NB4 (cell line): ENCODE data around the gene KRT12.

Source experiments
- DNase-seq: peaks from one replicate; pipeline ENCODE4 v3.0.0; 2010; ENCODE audit warnings: low read depth
- H3K4me3 ChIP-seq: one replicate; pipeline ENCODE4 v1.5.1; 2011; ENCODE audit warnings: mild to moderate bottlenecking, low read depth, low read length, moderate library complexity
- CTCF ChIP-seq: IDR thresholded peaks from one replicate; pipeline ENCODE4 v1.5.1; 2012; ENCODE audit warnings: low read depth, low read length
- MYC ChIP-seq: IDR thresholded peaks from 2 replicates; pipeline ENCODE4 v1.6.1; 2011; ENCODE audit warnings: low read depth, low read length
- POLR2A ChIP-seq: IDR thresholded peaks from 2 replicates; pipeline ENCODE4 v1.6.1; 2011; ENCODE audit warnings: mild to moderate bottlenecking; ENCODE audit not compliant: insufficient read length; ENCODE audit errors: extremely low read depth
- TF ChIP-seq, protein P1 (sequence below): IDR thresholded peaks from 2 replicates; pipeline ENCODE4 v1.6.1; 2011; ENCODE audit warnings: low read depth, low read length

KRT12 gene

DNA sequence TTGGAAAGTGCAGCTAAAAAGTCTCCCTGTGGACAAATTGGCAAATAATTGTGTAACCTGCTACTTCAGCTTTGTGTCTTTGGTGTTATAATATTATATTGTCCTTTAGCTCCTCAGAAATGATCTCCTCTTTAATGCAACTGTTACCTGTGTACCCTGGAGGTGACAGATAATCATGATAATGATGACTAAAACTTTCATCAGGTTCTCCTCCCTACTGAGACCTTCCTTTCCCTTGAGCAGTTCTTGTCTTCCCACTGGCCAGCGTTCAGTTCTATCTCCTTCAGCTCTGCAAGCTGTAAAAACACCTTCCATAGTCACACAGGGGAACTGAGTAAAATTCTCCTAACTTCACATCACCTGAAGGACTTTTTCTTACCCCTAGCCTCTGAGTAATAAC is 14.7 kb downstream of the KRT12 start:
- DNase-seq: no peak
- TF ChIP-seq MYC (no peak), POLR2A (no peak), CTCF (no peak)
- TF ChIP-seq, protein P1, sequence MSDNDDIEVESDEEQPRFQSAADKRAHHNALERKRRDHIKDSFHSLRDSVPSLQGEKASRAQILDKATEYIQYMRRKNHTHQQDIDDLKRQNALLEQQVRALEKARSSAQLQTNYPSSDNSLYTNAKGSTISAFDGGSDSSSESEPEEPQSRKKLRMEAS: no peak
- H3K4me3 ChIP-seq: no peak overlapping the region

- no peak for TF ChIP-seq MYC
- no peak for TF ChIP-seq CTCF
- no peak for TF ChIP-seq POLR2A
- TF ChIP-seq, protein P1: no peak
- H3K4me3 ChIP-seq: no peak overlapping the region
- no peak for DNase-seq
These were observed 16.6 kb downstream of the KRT12 start for GRCh38 chr17:40850293-40850972.

DNA sequence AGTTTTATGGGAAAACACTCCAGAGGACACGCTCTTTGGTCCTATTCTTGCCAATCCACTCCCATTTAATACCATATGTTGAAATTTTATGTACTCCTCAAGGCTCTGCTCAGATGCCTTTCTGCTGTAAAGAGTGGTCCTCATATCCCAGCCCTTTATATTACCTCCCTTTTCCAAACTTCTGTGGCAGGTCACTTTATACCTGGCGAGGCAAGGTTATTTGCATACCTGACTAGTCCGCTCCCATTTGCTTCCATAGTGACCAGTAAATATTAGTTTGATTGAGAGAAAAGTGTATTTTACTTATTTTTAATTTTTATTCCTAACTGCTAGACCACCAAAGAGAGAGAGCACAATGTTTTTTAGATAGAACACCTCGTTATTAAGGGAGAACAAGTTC is 17.3 kb downstream of the KRT12 start:
- no peak overlapping the region for H3K4me3 ChIP-seq
- TF ChIP-seq, protein P1: no peak
- TF ChIP-seq MYC: no peak
- no peak for TF ChIP-seq CTCF
- TF ChIP-seq POLR2A: no peak
- DNase-seq: no peak

GRCh38 chr17:40848583-40849235 is 18.3 kb downstream of the KRT12 start:
- TF ChIP-seq MYC: no peak
- no peak for TF ChIP-seq CTCF
- TF ChIP-seq POLR2A: no peak
- TF ChIP-seq, protein P1: no peak
- DNase-seq: no peak
- no peak overlapping the region for H3K4me3 ChIP-seq

DNA sequence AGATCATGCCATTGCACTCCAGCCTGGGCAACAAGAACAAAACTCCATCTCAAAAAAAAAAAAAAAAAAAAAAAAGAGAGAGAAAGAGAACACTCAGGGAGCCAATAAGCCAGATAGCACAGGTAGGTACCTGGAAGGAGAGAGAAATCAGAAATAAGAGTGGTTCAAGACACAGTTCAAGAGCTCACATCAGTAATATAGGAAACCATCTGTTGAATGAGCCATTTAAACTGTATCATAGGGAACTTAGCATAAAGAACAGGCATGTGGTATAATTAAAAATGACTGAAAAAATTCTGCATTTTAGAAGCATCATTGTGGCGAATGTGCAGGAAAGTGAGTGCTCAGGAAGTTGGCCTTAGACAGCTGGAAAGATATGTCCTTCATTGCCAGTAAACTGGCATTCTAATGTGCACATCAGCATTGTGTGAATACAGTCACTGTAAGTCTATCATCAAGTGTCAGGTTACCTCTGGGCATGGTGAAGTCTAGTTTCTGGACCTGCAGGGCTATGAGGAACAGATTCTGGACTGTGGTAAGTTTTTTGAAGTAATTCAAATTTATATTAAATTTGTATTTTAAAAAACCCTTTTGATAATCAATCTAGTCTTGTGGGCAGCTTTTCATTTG is 20.4 kb downstream of the KRT12 start:
- H3K4me3 ChIP-seq: no peak overlapping the region
- DNase-seq: no peak
- no peak for TF ChIP-seq MYC
- TF ChIP-seq, protein P1: no peak
- no peak for TF ChIP-seq POLR2A

- H3K4me3 ChIP-seq: no peak overlapping the region
- DNase-seq: no peak
- no peak for TF ChIP-seq POLR2A
- TF ChIP-seq, protein P1: no peak
- no peak for TF ChIP-seq CTCF
- TF ChIP-seq MYC: no peak
These were observed 22.3 kb downstream of the KRT12 start for GRCh38 chr17:40844671-40845107.
